Mesothelial cell of epicardium (in vitro differentiated cells): ENCODE measurements around the gene DPF1. TPM values are rescaled to one million over a fixed set of nuclear protein-coding genes. Genes with fewer than 3 reads are reported as not detected.

ENCODE experiments used
- DNase-seq, 2 experiments: peaks; one replicate each; pipeline ENCODE4 v3.0.0; 2021; ENCODE audit warnings: low spot score in 2 of 2; ENCODE audit not compliant: unreplicated experiment in 2 of 2
- H3K27ac Mint-ChIP-seq: 2 replicates; pipeline ENCODE4 v1.8.0; 2021; ENCODE audit warnings: mixed read lengths
- H3K27me3 Mint-ChIP-seq: 2 replicates; pipeline ENCODE4 v1.8.0; 2021; ENCODE audit warnings: low read depth, mixed read lengths
- H3K36me3 Mint-ChIP-seq: 2 replicates; pipeline ENCODE4 v1.8.0; 2021; ENCODE audit warnings: mixed read lengths
- H3K4me1 Mint-ChIP-seq: 2 replicates; pipeline ENCODE4 v1.8.0; 2021; ENCODE audit warnings: mixed read lengths
- H3K4me3 Mint-ChIP-seq: 2 replicates; pipeline ENCODE4 v1.8.0; 2021; ENCODE audit warnings: mild to moderate bottlenecking, moderate library complexity, mixed read lengths
- H3K9me3 Mint-ChIP-seq: 2 replicates; pipeline ENCODE4 v1.8.0; 2021; ENCODE audit warnings: mixed read lengths
- CTCF ChIP-seq: fragments of 200-600 bp; sonication (generic); IDR thresholded peaks from one replicate; pipeline ENCODE4 v1.5.0; 2021; ENCODE audit warnings: antibody characterized with exemption; ENCODE audit not compliant: unreplicated experiment
- total RNA-seq: library from RNA; stranded (reverse); gene quantifications from 3 replicates; pipeline ENCODE4 v1.2.1, GENCODE V29; 2021

The DPF1 gene
- total RNA-seq, 1 donor from 2014 or later, result 3.9 TPM

- Mint-ChIP-seq H3K27ac (no peak overlapping the region), H3K27me3 (no peaks in the 10 kb centered on the region), H3K4me3 (no peak overlapping the region), H3K9me3 (no peaks in the 10 kb centered on the region), H3K36me3 (peaks cover 22% of the 10 kb centered on the region), H3K4me1 (no peaks in the 10 kb centered on the region)
- DNase-seq, result no peak
- TF ChIP-seq CTCF, result no peak
These were observed 25.9 kb downstream of the DPF1 start for GRCh38 chr19:38197937-38198704.

- H3K36me3 Mint-ChIP-seq, result peaks cover 18% of the 10 kb centered on the region
- no peak for DNase-seq
- H3K4me3 Mint-ChIP-seq, result no peak overlapping the region
- no peak for TF ChIP-seq CTCF
- no peak overlapping the region for H3K27ac Mint-ChIP-seq
- no peaks in the 10 kb centered on the region for H3K27me3 Mint-ChIP-seq
- no peaks in the 10 kb centered on the region for H3K4me1 Mint-ChIP-seq
- no peaks in the 10 kb centered on the region for H3K9me3 Mint-ChIP-seq
These were observed 26.9 kb downstream of the DPF1 start for GRCh38 chr19:38196948-38197656.

GRCh38 chr19:38196245-38196837 lies 27.7 kb downstream of the DPF1 start:
- H3K4me1 Mint-ChIP-seq, result no peaks in the 10 kb centered on the region
- H3K9me3 Mint-ChIP-seq, result no peaks in the 10 kb centered on the region
- H3K27ac Mint-ChIP-seq, result no peak overlapping the region
- no peaks in the 10 kb centered on the region for H3K27me3 Mint-ChIP-seq
- H3K4me3 Mint-ChIP-seq, result no peak overlapping the region
- TF ChIP-seq CTCF, result no peak
- peaks cover 16% of the 10 kb centered on the region for H3K36me3 Mint-ChIP-seq
- no peak for DNase-seq

GRCh38 chr19:38195237-38195636 lies 28.8 kb downstream of the DPF1 start:
- DNase-seq, result no peak
- no peaks in the 10 kb centered on the region for H3K9me3 Mint-ChIP-seq
- no peaks in the 10 kb centered on the region for H3K4me1 Mint-ChIP-seq
- no peak overlapping the region for H3K27ac Mint-ChIP-seq
- no peaks in the 10 kb centered on the region for H3K27me3 Mint-ChIP-seq
- TF ChIP-seq CTCF, result no peak
- peaks cover 15% of the 10 kb centered on the region for H3K36me3 Mint-ChIP-seq
- no peak overlapping the region for H3K4me3 Mint-ChIP-seq

GRCh38 chr19:38194061-38194701 lies 29.8 kb downstream of the DPF1 start:
- DNase-seq, result no peak
- H3K27ac Mint-ChIP-seq, result no peak overlapping the region
- H3K27me3 Mint-ChIP-seq, result no peaks in the 10 kb centered on the region
- no peaks in the 10 kb centered on the region for H3K9me3 Mint-ChIP-seq
- no peak for TF ChIP-seq CTCF
- H3K4me1 Mint-ChIP-seq, result no peaks in the 10 kb centered on the region
- peaks cover 16% of the 10 kb centered on the region for H3K36me3 Mint-ChIP-seq
- H3K4me3 Mint-ChIP-seq, result no peak overlapping the region
